Measurements from ENCODE around the gene DDX17.

GRCh38 chr22:38474003-38474607 is 32.0 kb downstream of the DDX17 start:
- TF ChIP-seq CTCF (IDR thresholded peaks at IDR 0.05) (no peak), POLR2A (IDR thresholded peaks at IDR 0.05) (no peak)
